ENCODE measurements around the gene TP53I13. TPM values are rescaled to one million over a fixed set of nuclear protein-coding genes. Genes with fewer than 3 reads are reported as not detected.

The TP53I13 gene
- total and polyA plus RNA-seq, 2 of the 13 experiments (the other 11 are each of a cell fraction or from before 2014, with no cell fraction given) = 16.9 to 25.7 TPM

DNA sequence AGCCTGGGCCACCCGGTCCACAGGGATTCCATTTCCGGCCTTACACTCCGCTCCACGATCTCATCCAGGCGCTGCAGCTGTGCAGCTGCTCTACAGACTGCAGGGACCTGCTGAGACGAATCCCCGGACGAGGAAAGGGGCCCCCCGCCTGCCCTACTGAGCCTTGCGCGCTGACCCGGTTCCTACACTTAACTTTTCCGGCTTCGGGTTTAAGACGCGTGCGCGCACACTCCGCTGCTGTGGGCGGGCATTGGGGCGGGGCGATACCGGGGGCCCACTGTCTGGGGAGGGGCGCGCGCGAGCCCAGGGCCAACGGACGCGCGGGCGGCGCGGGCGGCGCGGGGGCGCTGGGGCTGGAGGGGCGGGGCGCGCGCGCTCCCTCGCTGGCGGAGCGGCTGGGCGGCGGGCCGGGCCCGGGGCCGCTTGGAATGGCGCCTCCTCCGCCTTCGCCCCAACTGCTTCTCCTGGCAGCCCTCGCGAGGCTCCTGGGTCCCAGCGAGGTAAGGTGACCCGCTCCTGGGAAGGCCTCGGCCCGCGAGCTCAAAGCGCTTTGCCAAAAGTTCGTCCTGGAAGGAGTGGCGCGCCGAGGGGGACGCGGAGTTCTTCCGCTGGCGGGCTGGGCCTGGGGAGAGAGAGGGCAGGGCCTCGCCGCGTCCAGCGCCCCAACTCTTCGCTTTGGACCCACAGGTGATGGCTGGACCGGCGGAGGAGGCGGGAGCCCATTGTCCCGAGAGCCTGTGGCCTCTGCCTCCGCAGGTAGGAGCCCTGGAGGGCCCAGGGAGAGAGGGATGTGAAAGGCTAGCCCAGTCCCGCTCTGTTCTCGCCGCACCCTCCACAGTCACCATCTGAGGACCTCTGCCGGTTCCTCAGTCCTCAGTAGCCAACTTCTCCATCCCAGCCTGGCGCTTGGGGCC, at the start of gene TP53I13 (continued):
- TF ChIP-seq TCF7L2 (IDR thresholded peaks at IDR 0.05; ENCODE audit: low read depth, low read length) (no peak), ZNF138 (CRISPR knock-in tag; IDR thresholded peaks at IDR 0.05; ENCODE audit: low read depth) (no peak), SETDB1 (CRISPR knock-in tag; IDR thresholded peaks at IDR 0.05; ENCODE audit: borderline replicate concordance) (no peak), ZNF468 (CRISPR knock-in tag; IDR thresholded peaks at IDR 0.05) (no peak), NFKB2 (CRISPR knock-in tag; IDR thresholded peaks at IDR 0.05; ENCODE audit: borderline replicate concordance) (0 out of 2 replicates have a peak, but pooled peaks have one; percentile 60), ZNF496 (CRISPR knock-in tag; IDR thresholded peaks at IDR 0.05; ENCODE audit: insufficient replicate concordance) (no peak), CCAR2 (optimal IDR thresholded peaks at IDR 0.05; ENCODE audit: low read depth, low read length) (no peak), ZSCAN21 (CRISPR knock-in tag; IDR thresholded peaks at IDR 0.05; ENCODE audit: borderline replicate concordance) (peak; percentile 72; the same call in 1 of the 2 replicates), MTF1 (CRISPR knock-in tag; IDR thresholded peaks at IDR 0.05) (no peak)
- TF ChIP-seq, protein P1, sequence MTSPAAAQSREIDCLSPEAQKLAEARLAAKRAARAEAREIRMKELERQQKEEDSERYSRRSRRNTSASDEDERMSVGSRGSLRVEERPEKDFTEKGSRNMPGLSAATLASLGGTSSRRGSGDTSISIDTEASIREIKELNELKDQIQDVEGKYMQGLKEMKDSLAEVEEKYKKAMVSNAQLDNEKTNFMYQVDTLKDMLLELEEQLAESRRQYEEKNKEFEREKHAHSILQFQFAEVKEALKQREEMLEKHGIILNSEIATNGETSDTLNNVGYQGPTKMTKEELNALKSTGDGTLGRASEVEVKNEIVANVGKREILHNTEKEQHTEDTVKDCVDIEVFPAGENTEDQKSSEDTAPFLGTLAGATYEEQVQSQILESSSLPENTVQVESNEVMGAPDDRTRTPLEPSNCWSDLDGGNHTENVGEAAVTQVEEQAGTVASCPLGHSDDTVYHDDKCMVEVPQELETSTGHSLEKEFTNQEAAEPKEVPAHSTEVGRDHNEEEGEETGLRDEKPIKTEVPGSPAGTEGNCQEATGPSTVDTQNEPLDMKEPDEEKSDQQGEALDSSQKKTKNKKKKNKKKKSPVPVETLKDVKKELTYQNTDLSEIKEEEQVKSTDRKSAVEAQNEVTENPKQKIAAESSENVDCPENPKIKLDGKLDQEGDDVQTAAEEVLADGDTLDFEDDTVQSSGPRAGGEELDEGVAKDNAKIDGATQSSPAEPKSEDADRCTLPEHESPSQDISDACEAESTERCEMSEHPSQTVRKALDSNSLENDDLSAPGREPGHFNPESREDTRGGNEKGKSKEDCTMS (CRISPR knock-in tag; conservative IDR thresholded peaks at IDR 0.05) = no peak
- TF ChIP-seq, protein P2, sequence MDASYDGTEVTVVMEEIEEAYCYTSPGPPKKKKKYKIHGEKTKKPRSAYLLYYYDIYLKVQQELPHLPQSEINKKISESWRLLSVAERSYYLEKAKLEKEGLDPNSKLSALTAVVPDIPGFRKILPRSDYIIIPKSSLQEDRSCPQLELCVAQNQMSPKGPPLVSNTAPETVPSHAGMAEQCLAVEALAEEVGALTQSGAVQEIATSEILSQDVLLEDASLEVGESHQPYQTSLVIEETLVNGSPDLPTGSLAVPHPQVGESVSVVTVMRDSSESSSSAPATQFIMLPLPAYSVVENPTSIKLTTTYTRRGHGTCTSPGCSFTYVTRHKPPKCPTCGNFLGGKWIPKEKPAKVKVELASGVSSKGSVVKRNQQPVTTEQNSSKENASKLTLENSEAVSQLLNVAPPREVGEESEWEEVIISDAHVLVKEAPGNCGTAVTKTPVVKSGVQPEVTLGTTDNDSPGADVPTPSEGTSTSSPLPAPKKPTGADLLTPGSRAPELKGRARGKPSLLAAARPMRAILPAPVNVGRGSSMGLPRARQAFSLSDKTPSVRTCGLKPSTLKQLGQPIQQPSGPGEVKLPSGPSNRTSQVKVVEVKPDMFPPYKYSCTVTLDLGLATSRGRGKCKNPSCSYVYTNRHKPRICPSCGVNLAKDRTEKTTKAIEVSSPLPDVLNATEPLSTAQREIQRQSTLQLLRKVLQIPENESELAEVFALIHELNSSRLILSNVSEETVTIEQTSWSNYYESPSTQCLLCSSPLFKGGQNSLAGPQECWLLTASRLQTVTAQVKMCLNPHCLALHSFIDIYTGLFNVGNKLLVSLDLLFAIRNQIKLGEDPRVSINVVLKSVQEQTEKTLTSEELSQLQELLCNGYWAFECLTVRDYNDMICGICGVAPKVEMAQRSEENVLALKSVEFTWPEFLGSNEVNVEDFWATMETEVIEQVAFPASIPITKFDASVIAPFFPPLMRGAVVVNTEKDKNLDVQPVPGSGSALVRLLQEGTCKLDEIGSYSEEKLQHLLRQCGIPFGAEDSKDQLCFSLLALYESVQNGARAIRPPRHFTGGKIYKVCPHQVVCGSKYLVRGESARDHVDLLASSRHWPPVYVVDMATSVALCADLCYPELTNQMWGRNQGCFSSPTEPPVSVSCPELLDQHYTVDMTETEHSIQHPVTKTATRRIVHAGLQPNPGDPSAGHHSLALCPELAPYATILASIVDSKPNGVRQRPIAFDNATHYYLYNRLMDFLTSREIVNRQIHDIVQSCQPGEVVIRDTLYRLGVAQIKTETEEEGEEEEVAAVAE (CRISPR knock-in tag; IDR thresholded peaks at IDR 0.05; ENCODE audit: borderline replicate concordance) = 0 out of 2 replicates have a peak, but pooled peaks have one; percentile 31
- TF ChIP-seq, protein P3, sequence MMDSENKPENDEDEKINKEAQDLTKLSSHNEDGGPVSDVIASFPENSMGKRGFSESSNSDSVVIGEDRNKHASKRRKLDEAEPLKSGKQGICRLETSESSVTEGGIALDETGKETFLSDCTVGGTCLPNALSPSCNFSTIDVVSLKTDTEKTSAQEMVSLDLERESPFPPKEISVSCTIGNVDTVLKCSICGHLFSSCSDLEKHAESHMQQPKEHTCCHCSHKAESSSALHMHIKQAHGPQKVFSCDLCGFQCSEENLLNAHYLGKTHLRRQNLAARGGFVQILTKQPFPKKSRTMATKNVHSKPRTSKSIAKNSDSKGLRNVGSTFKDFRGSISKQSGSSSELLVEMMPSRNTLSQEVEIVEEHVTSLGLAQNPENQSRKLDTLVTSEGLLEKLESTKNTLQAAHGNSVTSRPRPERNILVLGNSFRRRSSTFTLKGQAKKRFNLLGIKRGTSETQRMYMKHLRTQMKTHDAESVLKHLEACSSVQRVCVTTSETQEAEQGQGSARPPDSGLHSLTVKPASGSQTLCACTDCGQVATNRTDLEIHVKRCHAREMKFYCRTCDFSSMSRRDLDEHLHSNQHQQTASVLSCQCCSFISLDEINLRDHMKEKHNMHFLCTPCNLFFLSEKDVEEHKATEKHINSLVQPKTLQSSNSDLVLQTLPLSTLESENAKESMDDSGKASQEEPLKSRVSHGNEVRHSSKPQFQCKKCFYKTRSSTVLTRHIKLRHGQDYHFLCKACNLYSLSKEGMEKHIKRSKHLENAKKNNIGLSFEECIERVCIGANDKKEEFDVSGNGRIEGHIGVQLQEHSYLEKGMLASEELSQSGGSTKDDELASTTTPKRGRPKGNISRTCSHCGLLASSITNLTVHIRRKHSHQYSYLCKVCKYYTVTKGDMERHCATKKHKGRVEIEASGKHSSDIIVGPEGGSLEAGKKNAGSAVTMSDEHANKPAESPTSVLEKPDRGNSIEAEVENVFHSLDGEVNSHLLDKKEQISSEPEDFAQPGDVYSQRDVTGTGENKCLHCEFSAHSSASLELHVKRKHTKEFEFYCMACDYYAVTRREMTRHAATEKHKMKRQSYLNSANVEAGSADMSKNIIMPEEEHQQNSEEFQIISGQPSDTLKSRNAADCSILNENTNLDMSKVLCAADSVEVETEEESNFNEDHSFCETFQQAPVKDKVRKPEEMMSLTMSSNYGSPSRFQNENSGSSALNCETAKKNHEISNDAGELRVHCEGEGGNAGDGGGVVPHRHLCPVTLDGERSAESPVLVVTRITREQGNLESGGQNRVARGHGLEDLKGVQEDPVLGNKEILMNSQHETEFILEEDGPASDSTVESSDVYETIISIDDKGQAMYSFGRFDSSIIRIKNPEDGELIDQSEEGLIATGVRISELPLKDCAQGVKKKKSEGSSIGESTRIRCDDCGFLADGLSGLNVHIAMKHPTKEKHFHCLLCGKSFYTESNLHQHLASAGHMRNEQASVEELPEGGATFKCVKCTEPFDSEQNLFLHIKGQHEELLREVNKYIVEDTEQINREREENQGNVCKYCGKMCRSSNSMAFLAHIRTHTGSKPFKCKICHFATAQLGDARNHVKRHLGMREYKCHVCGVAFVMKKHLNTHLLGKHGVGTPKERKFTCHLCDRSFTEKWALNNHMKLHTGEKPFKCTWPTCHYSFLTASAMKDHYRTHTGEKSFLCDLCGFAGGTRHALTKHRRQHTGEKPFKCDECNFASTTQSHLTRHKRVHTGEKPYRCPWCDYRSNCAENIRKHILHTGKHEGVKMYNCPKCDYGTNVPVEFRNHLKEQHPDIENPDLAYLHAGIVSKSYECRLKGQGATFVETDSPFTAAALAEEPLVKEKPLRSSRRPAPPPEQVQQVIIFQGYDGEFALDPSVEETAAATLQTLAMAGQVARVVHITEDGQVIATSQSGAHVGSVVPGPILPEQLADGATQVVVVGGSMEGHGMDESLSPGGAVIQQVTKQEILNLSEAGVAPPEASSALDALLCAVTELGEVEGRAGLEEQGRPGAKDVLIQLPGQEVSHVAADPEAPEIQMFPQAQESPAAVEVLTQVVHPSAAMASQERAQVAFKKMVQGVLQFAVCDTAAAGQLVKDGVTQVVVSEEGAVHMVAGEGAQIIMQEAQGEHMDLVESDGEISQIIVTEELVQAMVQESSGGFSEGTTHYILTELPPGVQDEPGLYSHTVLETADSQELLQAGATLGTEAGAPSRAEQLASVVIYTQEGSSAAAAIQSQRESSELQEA (CRISPR knock-in tag; IDR thresholded peaks at IDR 0.05; ENCODE audit: not compliant biosample characterization) = no peak

Measured in HepG2 (cell line).